Keratinocyte (primary cell): ENCODE data around the gene GATAD2B.

ENCODE experiments used
- CTCF ChIP-seq, 3 experiments: IDR thresholded peaks in 1 of 3; conservative IDR thresholded peaks in 1 of 3; optimal IDR thresholded peaks in 1 of 3; 2 replicates in 2 of 3; 3 replicates in 1 of 3; pipeline versions ENCODE3 to v1.5.1; 2011; ENCODE audit warnings: low read length in 3 of 3, mild to moderate bottlenecking in 3 of 3, moderate library complexity in 2 of 3, control low read depth in 1 of 3, inconsistent platforms in 1 of 3; ENCODE audit not compliant: insufficient read depth in 2 of 3; ENCODE audit errors: extremely low read depth in 1 of 3
- EZH2 ChIP-seq: IDR thresholded peaks from one replicate; pipeline ENCODE4 v1.6.1; 2012; ENCODE audit warnings: inconsistent platforms, mild to moderate bottlenecking, low read length, moderate library complexity

- TF ChIP-seq CTCF (optimal IDR thresholded peaks at IDR 0.05 in 1 of 3, IDR thresholded peaks at IDR 0.05 in 1 of 3, conservative IDR thresholded peaks at IDR 0.05 in 1 of 3; ENCODE audit: extremely low read depth in 1 of 3, insufficient read depth in 2 of 3, low read length in 3 of 3) (no peak), EZH2 (no peak)
These were observed 77.6 kb downstream of the GATAD2B start for GRCh38 chr1:153845158-153845557.
